Endothelial cell of umbilical vein (primary cell): Measurements from ENCODE around the gene NDC80.

Source experiments
- EZH2 ChIP-seq: IDR thresholded peaks from 2 replicates; pipeline ENCODE4 v1.6.1; 2012; ENCODE audit warnings: borderline replicate concordance, low read depth, mild to moderate bottlenecking, moderate library complexity, low read length, inconsistent platforms; ENCODE audit not compliant: severe bottlenecking
- FOS ChIP-seq: IDR thresholded peaks from 2 replicates; pipeline ENCODE4 v1.6.1; 2011; ENCODE audit warnings: mild to moderate bottlenecking, low read length, moderate library complexity, borderline replicate concordance; ENCODE audit not compliant: insufficient read depth
- GATA2 ChIP-seq: IDR thresholded peaks from 2 replicates; pipeline ENCODE4 v1.7.0; 2011; ENCODE audit warnings: low read depth, mild to moderate bottlenecking, moderate library complexity, mixed read lengths, low read length; ENCODE audit not compliant: insufficient read length, insufficient read depth
- JUN ChIP-seq: IDR thresholded peaks from 2 replicates; pipeline ENCODE4 v1.6.1; 2011; ENCODE audit warnings: borderline replicate concordance, low read depth; ENCODE audit not compliant: insufficient read length, insufficient read depth
- MYC ChIP-seq: IDR thresholded peaks from one replicate; pipeline ENCODE4 v1.6.1; 2011; ENCODE audit warnings: mild to moderate bottlenecking, low read depth, low read length
- POLR2A ChIP-seq: IDR thresholded peaks from 2 replicates; pipeline ENCODE4 v1.6.1; 2012; ENCODE audit warnings: low read depth, mild to moderate bottlenecking, control low read depth, low read length
- POLR2AphosphoS5 ChIP-seq: IDR thresholded peaks from 2 replicates; pipeline ENCODE4 v1.6.1; 2012; ENCODE audit warnings: low read depth, mild to moderate bottlenecking, control low read depth, low read length, moderate library complexity; ENCODE audit not compliant: insufficient read depth
- TF ChIP-seq, protein P1 (sequence below), 2 donors: IDR thresholded peaks; 1 replicate in 1 of 2; 2 replicates in 1 of 2; pipeline ENCODE4 v1.5.1; 2011; ENCODE audit warnings: low read length in 2 of 2, mild to moderate bottlenecking in 2 of 2, moderate library complexity in 2 of 2, control low read depth in 1 of 2, inconsistent platforms in 1 of 2, low read depth in 1 of 2; ENCODE audit not compliant: insufficient read depth in 1 of 2; ENCODE audit errors: extremely low read depth in 1 of 2

DNA sequence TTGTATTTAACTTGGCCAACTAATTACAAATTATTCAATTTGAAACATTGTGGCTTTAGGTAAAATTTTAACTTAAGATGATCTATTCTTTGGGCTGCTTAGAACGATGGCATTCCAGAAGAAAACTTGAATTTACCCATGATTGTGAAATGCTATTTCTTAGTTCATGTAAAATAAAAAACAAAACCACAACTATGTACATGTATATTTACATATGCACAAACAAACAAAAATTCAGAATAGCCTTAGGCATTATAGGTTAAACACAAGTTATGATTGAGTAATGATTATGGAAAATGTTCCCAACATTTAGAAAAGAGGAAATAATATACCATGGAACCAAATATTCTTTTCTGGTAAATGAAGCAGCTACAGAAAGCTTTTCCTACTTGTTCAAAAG lies 80.6 kb downstream of the NDC80 start:
- TF ChIP-seq EZH2 (no peak), POLR2A (no peak), POLR2AphosphoS5 (no peak), GATA2 (no peak), MYC (no peak), FOS (no peak), JUN (no peak)
- TF ChIP-seq, protein P1, sequence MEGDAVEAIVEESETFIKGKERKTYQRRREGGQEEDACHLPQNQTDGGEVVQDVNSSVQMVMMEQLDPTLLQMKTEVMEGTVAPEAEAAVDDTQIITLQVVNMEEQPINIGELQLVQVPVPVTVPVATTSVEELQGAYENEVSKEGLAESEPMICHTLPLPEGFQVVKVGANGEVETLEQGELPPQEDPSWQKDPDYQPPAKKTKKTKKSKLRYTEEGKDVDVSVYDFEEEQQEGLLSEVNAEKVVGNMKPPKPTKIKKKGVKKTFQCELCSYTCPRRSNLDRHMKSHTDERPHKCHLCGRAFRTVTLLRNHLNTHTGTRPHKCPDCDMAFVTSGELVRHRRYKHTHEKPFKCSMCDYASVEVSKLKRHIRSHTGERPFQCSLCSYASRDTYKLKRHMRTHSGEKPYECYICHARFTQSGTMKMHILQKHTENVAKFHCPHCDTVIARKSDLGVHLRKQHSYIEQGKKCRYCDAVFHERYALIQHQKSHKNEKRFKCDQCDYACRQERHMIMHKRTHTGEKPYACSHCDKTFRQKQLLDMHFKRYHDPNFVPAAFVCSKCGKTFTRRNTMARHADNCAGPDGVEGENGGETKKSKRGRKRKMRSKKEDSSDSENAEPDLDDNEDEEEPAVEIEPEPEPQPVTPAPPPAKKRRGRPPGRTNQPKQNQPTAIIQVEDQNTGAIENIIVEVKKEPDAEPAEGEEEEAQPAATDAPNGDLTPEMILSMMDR (IDR thresholded peaks at IDR 0.05; ENCODE audit: extremely low read depth in 1 of 2, insufficient read depth in 1 of 2, low read depth in 1 of 2, low read length in 2 of 2) = no peak
